HG03097 (cell line): Measurements from ENCODE around the gene LAMC3.
"Not testable (repeated sequence)": the region's sequence is repeated elsewhere in the genome, so short reads cannot be mapped to it uniquely, and the experiment has no call there.

Experiments used
- ATAC-seq: cut with Tn5 transposase; IDR thresholded peaks from one replicate; pipeline ENCODE4 v1.9.1; 2021; ENCODE audit not compliant: unreplicated experiment, low FRiP score

The LAMC3 gene

DNA sequence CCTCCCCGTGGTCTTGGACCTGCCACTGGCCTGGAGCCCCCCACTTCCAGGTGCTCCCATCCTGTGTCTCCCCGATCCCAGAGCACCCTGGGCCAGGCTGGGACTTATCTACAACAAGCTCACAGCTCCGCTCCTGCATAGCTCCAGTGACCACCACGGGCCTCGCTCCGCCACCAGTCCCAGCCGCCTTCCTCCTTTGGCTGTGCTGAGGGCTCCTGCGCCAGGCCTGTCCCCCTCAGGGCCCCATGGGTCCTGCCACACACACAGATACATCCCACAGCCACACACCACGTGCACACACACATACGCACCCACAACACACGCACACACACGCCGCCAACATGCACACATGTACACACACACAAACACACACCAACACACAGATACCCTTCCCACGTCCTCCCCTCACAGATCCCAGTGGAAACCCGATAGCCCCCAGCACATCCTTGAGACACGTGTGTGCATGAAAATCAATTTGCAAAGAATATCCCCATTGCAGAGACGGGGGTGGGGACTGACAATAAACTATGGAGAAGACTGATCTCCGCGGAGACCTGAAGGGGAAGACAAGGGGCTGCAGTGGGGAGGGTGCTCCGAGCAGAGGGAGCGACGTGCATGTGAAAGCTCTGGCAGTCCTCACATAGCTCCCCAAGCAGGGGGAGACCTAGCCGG, 18.5 kb upstream of the LAMC3 start:
- no peak for ATAC-seq

DNA sequence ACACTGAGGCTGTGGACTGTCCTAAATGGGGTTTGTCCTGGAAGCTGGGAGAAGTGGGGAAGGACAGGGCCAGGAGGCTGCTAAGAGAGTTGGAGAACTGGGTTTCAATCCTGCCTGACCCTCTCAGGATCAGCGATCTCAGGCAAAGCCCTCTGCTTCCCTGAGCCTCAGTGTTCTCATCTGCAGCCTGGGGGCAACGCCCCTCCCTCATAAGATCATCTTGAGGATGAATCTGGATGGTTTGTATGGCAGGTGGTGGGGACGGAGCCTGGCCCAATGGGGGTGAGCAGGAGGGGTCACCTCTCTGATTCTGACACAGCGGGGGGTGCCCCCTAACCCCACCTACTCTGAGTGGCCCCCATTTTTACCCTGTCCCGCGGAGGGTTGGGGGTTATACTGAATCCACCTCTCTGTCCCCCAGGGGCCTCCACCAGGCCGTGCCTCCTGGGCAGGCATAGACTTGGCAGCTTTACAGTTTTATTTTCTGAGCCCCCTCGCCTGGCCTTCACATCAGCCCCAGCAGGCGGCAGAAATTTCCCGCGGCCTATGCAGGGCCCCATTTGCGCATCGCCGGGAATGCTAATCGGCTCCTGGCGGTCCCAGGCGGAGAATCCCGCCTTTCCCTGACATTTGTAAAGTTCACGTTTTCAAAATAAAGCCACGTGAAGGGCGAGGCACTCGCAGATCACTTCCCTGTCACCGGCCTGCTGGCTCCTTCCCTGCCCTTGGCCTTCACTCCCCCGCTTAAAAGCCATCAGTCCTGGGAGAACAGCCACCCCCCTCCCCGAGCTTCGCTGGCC, 17.8 kb upstream of the LAMC3 start:
- no peak for ATAC-seq

DNA sequence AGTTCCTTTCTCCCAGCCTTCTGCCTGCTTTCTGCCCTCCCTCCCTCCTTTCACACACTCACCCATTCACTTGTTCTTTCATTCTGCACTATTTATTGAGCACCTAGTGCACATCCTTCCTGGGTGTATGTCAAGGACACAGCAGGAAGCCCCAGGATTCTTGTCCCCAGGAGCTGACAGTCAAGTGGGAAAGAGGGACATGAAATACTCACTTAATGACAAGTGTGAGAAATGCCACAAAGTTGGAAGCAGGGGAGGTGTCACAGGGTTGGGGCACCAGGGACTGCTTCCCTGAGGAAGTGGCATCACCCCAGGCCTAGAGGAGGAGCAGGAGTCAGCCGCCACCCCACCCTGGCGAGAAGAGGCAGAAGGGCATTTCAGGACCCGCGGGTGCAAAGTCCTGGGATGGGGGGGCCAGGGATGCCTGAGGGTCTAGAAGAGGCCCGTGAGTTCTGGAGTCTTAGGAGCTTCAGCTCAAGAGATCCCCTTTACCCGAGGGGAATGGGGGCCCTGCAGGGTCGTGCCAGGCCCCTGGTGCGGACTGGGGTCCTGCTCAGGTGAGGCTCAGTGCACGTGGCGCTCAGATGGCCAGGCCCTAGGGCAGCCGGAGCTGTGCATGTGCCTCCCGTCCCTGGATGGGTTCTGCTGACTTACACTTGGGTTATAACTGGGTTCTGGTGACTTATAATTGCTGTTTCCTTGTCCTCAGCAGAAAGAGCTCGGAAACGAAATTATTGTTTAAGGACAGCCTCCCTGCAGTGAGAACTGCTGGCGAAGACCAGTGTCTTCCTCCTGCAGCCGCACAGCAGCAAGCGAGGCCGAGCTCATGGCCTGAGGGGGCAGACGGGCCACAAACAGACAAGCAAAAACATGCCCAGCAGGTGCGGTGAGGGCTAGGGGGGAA, 16.9 kb upstream of the LAMC3 start:
- no peak for ATAC-seq

DNA sequence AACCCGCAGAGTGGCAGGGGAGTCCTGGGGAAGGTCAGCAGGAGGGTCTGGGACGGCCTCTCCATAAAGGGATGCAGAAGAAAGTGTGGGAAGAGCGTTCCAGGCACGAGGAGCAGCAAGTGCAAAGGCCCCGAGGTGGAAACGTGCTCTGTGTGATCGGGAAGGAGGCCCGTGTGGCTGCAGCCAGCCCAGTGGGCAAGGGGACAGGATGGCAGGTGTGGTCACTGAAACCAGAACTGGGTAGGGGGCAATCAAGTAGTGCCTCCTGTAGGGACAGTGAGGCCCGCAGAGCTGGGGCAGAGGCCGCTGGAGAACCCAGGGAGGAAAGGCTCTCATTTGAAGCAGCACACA, 16.3 kb upstream of the LAMC3 start:
- no peak for ATAC-seq

DNA sequence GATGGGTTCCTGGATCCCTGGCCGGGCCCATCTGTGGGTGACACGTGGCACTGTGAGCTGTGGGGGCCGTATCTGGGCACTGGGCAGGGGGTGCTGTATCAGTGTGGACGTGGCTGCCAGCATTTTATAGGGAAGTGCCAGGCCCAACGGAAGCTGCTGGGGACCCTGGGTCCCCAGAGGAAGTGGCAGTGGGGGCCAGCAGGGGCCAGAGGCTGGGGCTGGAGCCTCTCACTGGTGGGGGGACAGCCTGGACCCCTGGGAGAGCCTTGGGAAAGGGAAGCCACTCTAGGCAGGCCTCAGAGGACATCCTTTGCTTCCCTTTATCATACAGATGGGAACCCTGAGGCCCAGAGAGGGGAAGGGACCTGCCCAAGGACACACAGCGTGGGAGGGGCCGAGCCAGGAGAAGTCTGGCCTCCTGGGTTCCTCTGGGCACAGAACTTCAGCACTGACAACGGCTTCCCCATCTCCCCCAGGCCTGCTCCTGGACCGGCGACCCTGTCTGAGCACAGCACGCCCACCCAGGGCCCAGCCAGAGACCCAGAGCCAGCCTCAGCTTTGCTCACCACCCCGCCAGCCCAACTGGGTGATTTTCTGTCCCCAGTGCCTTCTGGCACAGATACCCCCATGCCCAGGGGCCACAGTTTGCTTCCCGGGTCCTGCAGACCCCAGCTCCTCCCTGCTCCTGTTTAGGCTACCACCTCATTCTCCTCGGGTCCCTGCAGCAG, 15.5 kb upstream of the LAMC3 start:
- ATAC-seq: no peak

DNA sequence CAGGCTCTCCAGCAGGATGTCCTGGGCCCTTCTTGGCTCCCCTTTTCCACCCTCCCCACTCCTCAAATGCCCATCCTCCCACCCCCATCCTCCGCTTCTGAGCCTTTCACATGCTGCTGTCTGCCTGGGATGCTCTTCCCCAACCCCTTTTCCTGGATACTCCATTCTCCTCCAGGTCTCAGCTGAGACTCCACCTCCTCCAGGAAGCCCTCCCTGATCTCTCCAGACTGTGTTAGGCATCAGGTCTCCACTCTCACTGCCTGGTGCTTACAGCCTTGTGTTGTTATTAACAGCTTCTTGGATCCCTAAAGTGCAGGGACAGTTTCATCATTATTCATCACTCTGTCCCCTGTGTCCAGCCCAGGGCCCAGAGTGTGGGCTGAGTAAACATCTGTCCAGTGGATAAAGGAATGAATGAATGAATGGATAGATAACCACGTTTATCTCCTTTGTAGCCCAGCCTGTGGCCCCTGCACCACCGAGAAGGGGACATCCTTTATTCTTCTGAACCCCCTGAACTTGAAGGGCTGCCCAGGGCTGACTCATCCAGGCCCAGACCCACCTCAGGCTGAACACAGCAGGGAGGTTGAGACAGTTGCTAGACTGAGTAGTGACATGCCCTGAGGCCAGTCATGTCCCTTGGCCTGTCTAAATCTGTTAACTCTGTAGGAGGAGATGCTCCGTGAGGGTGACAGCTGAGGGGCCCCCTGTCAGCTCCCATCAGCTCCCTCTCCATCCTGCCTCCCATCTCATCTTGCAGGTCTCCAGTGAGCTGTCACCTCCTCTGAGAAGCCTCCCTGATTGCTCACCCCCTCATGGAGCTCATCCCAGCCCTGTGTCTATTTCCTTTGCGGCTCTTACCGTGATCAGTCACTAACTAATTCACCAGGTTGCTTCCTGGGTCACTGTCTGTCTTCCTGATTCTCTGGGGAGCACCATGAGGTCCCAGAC, 14.6 kb upstream of the LAMC3 start:
- no peak for ATAC-seq

DNA sequence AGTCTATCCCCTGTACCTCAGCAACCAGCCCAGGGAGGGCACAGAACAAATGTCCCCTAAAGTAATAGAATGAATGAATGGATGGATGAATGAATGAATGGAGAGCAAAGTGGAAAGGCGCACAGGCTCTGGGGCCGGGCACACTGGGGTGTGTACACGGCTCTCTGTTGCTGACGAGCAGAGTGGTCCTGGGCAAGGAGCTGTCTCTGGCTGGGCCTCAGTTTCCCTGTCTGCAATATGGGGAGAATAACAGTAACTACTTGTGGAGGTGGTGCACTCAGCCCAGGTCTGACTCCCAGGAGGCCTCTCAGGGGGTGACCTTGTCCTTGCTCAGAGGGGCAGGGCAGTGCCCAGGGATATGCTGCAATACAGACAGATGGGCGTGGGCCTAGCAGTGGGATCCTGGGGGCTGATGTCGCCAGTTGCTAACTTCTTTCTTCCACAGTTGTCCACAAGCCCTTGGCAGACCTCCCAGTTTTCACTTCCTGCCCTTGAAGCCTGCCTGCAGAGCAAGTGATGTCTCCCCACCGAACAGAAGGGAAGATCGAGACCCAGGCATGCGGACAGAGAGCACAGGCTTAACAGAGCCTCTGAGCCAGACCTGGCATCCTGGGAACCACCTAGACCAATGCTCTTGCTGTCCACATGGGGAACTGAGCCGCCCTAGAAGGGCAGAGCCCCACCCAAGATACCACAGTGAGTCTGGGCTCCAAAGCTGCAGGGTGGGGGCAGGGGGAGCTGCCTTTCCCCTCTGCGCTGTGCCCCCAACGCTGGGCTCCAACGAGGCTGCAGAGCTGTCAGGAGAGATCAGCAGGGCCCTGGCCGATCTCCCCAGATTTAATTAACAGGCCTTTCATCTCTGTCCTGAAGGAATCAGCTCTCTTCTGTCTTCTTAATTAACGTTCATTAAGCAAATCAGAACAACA, 13.6 kb upstream of the LAMC3 start:
- no peak for ATAC-seq

DNA sequence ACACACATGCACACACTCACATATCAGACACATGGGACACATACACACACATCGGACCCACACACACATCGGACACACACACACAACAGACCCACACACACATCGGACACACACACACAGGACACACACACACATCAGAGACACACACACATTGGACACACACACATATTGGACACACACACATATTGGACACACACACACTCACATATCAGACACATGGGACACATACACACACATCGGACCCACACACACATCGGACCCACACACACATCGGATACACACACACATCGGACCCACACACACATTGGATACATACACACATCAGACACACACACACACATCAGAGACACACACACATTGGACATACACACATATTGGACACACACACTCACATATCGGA, 12.8 kb upstream of the LAMC3 start:
- no peak for ATAC-seq

DNA sequence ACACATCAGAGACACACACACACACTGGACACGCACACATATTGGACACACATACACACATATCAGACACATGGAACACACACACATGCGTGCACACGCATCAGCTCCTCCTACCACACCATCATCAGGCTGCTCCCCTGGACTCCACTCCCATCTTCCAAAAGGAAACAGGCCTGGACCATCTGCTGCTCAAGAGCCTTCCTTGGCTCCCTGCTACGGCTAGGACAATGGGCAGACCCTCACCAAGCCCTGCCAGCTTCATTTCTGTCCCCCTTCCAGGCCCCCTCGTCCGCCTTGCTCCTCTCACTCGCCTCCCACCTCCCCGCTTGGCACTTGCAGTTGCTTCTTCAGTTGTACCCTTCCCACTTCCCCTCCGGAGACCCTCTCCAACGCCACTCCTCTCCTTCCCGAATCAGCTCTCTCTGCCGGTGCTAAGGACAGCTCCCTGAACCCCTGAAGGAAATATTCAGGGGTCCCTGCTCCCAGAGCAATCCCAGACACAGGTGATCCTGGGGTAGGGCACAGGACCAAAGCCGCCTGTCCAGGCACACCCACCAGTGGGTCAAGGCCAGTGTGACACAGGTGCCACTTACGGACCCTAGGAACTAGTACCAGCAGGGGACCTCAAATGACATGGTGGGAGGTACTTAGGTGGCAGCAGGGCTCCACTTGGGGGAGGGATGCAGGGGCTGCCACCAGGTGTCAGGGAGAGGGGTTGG, 12.1 kb upstream of the LAMC3 start:
- no peak for ATAC-seq

DNA sequence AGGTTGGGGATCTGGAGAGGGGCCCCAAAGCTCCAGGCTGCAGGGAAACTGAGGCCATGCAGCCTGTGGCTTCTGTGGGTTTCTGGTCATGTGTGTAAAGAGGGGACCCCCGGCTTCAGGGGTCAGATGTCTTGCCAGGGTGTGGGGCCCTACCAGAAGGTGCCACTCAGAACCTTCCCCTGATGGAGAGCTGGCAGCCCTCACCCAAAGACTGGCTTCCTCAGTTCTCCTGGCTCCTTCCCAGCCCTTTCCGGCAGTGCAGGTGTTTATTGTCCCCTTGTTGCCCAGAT, 11.6 kb upstream of the LAMC3 start:
- no peak for ATAC-seq

DNA sequence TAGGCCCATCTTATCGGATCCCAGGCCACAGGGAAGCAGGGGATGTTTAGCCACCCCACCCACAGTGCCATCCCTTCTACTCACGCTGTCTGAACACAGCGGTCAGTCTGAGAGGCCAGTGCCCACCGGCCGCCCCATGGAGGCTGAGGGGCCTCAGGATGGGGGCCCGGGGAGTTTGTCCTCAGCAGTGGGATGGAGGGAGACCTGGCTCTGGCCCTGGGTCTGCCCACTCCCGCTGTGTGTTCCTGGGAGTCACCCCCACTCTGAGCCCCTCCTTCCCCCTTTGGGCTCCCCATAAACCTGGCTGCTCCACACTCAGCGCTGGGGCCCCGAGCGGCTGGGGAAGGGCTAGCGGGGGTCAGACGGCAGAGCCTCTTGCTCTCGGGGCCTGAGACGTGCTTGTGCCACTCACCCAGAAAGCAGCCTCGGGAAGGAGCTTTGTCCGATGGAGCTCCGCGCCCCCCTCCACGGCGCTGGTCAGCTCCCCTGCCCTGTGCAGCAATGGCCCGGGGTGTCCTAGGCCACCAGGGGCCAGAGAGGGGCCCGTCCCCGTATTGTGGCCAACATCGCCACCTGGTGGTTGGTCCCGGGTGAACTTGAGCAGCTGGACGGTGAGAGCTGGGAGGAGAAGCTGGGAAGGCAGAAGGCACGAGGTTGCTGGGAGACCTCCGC, 10.9 kb upstream of the LAMC3 start:
- ATAC-seq: no peak

DNA sequence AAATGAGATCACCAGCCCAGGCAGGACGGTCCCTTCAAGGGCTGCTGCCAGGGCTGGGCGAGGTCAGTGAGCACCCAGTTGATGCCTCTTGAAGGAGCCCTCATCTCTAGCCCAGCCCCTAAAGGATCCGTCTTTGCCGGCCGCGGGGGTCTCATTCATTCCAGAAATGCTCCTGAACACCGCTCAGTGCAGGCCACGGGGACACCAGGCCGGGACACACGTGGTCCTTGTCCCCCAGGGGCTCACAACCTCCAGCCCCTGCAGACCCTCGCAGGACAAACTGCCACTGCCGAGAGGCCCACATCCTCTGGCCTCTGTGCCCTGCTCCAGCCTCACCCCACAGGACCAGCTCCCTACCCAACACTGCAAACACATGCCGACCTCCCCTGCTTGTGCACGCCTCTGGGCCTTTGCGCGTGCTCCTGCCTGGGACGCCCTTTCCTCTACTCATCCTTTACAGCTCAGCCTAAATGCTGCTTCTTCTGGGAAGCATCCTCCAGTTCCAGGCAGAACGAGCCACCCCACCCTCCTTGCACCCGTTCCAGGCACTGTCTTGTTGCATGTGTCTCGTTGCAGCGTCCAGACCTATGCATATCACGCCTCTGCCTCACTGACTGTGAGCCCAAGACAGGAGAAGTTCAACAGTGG, 10.3 kb upstream of the LAMC3 start:
- ATAC-seq: no peak

DNA sequence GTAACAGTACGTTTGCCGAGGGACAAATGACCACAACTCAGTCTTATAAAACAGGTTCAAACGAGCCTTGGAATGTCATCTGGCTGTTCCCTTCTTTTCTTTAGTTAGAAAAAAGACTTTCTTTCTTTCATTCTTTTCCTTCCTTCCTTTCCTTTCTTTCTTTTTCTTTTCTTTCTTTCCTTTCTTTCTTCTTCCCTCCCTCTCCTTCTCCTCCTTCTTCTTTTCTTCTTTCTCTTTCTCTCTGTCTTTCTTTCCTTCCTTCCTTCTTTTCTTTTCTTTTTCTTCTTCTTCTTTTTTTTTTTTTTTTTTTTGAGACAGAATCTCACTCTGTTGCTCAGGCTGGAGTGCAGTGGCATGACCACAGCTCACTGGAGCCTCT, 9.7 kb upstream of the LAMC3 start:
- no peak for ATAC-seq

DNA sequence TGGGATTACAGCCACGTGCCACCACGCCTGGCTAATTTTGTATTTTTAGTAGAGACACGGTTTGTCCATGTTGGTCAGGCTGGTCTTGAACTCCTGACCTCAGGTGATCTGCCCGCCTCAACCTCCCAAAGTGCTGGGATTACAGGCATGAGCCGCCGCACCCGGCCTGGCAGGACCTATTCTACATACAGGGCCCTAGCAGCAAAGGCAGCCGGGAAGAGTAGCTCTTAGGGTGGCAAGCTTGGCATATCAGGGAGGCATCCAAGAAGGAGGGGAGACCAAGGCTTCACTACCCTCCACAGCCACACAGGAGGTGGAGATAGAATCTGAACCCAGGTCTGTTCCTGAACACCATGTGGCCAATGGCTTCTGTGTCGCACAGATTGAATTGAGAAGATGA, 8.4 kb upstream of the LAMC3 start:
- ATAC-seq: not testable (repeated sequence)

DNA sequence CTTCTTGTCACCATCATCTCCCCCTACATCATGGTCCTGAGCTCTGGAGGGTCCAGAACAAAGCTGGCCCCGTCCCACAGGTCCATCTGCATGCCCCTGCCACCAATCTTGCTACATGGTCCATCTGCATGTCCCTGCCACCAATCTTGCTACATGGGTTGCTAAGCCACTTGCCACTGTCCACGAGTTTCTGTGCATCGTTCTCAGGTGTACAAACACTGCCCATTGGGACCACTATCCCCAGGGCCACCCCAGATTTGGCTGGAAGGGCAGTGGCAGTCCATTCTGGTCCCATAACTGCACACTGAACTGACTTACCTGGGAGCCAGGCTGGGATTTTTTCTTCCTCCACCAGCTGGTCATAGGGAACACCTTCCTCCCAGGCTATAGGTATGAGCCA, 8.0 kb upstream of the LAMC3 start:
- no peak for ATAC-seq

DNA sequence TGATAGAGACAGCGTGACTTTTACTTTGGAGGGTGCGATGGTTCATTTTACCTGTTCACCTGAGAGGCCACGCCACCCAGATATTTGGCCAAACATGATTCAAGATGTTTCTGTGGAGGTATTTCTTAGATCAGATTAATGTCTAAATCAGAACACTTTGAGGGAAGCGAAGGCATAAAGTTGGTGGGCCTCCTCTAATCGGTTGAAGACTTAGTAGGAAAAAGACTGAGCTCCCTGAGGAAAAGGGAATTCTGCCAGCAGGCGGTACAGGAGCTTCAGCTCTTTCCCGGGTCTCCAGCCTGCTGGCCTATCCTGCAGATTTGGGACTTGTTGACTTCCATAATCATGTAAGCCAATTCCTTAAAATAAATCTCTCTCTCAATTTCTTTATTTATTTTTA, 7.0 kb upstream of the LAMC3 start:
- no peak for ATAC-seq

DNA sequence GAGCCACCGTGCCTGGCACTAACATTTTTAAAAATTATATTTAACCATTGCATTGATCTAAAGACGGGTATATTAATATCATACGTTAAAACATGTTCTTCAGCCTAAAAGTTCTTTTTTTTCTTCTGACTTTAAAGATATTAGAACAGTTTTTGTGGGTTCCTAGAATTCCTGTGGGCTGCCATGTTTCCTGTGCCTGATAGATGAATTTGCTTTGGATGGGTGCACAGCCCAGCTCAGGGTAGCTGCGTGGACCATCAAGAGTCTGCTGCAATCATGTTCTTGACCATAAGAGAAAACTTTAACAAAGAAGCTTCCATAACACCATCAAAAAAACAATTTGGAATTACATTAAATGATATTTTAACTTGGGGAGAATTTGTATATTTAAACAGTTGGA, 2.4 kb upstream of the LAMC3 start:
- ATAC-seq: no peak
